Measurements from ENCODE around the gene ZNF430.

DNA sequence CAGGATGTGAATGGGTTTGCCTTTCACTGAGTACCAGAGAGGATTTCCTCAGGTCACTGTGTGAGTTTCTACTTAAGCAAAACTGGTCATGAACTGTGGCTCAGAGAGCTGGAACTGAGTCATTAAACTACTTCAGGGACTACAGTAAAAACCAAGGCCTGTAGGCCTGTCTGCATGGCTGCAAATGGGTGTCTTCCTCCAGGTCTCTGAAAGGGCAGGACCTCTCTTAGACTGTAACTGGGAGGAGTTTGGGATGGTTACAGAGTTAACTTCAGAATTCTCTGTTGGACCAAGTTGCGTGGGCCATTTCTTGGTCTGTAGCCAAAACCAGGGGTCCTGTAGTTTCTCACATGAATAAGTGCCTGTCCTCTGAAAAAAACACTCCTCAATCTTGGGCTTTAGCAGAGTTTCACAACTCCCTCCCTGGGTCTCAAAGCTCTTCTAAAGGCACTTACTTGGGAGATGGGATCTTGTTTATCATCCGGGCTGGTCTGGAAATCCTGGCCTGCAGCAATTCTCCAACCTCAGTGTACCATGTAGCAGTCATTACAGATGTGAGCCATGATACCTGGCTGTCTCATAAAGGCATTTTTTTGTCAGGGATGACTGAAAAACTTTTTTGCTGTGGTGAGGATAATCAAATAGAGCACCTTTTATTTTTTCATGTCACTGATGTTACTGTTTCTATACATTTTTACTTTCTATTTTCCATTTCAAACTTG lies 81.2 kb downstream of the ZNF430 start:
- TF ChIP-seq, protein P1, sequence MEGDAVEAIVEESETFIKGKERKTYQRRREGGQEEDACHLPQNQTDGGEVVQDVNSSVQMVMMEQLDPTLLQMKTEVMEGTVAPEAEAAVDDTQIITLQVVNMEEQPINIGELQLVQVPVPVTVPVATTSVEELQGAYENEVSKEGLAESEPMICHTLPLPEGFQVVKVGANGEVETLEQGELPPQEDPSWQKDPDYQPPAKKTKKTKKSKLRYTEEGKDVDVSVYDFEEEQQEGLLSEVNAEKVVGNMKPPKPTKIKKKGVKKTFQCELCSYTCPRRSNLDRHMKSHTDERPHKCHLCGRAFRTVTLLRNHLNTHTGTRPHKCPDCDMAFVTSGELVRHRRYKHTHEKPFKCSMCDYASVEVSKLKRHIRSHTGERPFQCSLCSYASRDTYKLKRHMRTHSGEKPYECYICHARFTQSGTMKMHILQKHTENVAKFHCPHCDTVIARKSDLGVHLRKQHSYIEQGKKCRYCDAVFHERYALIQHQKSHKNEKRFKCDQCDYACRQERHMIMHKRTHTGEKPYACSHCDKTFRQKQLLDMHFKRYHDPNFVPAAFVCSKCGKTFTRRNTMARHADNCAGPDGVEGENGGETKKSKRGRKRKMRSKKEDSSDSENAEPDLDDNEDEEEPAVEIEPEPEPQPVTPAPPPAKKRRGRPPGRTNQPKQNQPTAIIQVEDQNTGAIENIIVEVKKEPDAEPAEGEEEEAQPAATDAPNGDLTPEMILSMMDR (IDR thresholded peaks at IDR 0.05) = no peak
- TF ChIP-seq POLR2A (IDR thresholded peaks at IDR 0.05) (no peak), EP300 (IDR thresholded peaks at IDR 0.05) (no peak), POLR2AphosphoS5 (IDR thresholded peaks at IDR 0.05) (no peak)

All from gastroesophageal sphincter (tissue), 3 donors.